Naive thymus-derived CD4-positive, alpha-beta T cell (primary cell): ENCODE results near the gene ELOA. TPM values are rescaled to one million over a fixed set of nuclear protein-coding genes. Genes with fewer than 3 reads are reported as not detected.
A peak's percentile ranks its signal among the peaks of the same experiment; 100 is the strongest.

Source experiments
- ATAC-seq: fragments of 150-1000 bp; cut with Tn5 transposase; 2 replicates; pipeline ENCODE4 v1.10.0; 2021; ENCODE audit warnings: mild to moderate bottlenecking, moderate library complexity
- CTCF ChIA-PET: fragments of 350-600 bp; sonication (Branson Sonifier 250); formaldehyde crosslinking; loops from one replicate; lab custom pipeline; 2021; ENCODE audit warnings: antibody characterized with exemption; lab: Charles Lee
- POLR2A ChIA-PET: fragments of 350-600 bp; sonication (Branson Sonifier 250); formaldehyde crosslinking; loops from one replicate; lab custom pipeline; 2021; ENCODE audit warnings: antibody characterized with exemption, inconsistent platforms; lab: Charles Lee
- DNase-seq, 9 donors: peaks; one replicate each; pipeline versions ENCODE4 v3.0.0 to v3.0.0-alpha.2; 2020 to 2022; ENCODE audit warnings: mixed read lengths in 1 of 9
- H3K27ac ChIP-seq: one replicate; pipeline ENCODE4 v1.7.0; 2013; ENCODE audit warnings: mild to moderate bottlenecking, low read depth, low read length, moderate library complexity
- H3K27me3 ChIP-seq, 2 donors: one replicate each; pipeline ENCODE4 v1.7.0; 2013; ENCODE audit warnings: low read length in 2 of 2, mild to moderate bottlenecking in 2 of 2, moderate library complexity in 2 of 2; ENCODE audit not compliant: control insufficient read depth in 2 of 2, insufficient read depth in 2 of 2
- H3K36me3 ChIP-seq, 3 experiments: 1 replicate in 2 of 3; 2 replicates in 1 of 3; pipeline ENCODE4 v1.7.0; 2013; ENCODE audit warnings: low read length in 3 of 3, mild to moderate bottlenecking in 3 of 3, moderate library complexity in 1 of 3; ENCODE audit not compliant: insufficient read depth in 3 of 3, control insufficient read depth in 2 of 3
- H3K4me1 ChIP-seq, 2 donors: one replicate each; pipeline ENCODE4 v1.7.0; 2013; ENCODE audit warnings: low read length in 2 of 2, mild to moderate bottlenecking in 2 of 2, moderate library complexity in 1 of 2; ENCODE audit not compliant: control insufficient read depth in 2 of 2, insufficient read depth in 2 of 2
- H3K4me3 ChIP-seq: 2 replicates; pipeline ENCODE4 v1.7.0; 2013; ENCODE audit warnings: mild to moderate bottlenecking, low read length
- H3K9me3 ChIP-seq, 3 experiments: 1 replicate in 2 of 3; 2 replicates in 1 of 3; pipeline ENCODE4 v1.7.0; 2013; ENCODE audit warnings: low read length in 3 of 3; ENCODE audit not compliant: control insufficient read depth in 2 of 3
- H3K27ac Mint-ChIP-seq, 9 donors: one replicate each; pipeline ENCODE4 v1.8.0; 2020 to 2022; ENCODE audit warnings: mixed read lengths in 9 of 9, mild to moderate bottlenecking in 8 of 9, moderate library complexity in 5 of 9, inconsistent platforms in 2 of 9
- H3K27me3 Mint-ChIP-seq, 5 donors: one replicate each; pipeline ENCODE4 v1.8.0; 2021 to 2022; ENCODE audit warnings: mixed read lengths in 5 of 5, mild to moderate bottlenecking in 1 of 5
- H3K36me3 Mint-ChIP-seq, 5 donors: one replicate each; pipeline ENCODE4 v1.8.0; 2020 to 2022; ENCODE audit warnings: mixed read lengths in 5 of 5, mild to moderate bottlenecking in 3 of 5, inconsistent platforms in 1 of 5
- H3K4me1 Mint-ChIP-seq, 7 donors: one replicate each; pipeline ENCODE4 v1.8.0; 2020 to 2022; ENCODE audit warnings: mixed read lengths in 7 of 7, mild to moderate bottlenecking in 3 of 7, inconsistent platforms in 1 of 7
- H3K4me3 Mint-ChIP-seq, 10 donors: one replicate each; pipeline ENCODE4 v1.8.0; 2020 to 2022; ENCODE audit warnings: mild to moderate bottlenecking in 10 of 10, mixed read lengths in 10 of 10, moderate library complexity in 6 of 10, inconsistent platforms in 2 of 10
- H3K9me3 Mint-ChIP-seq, 11 donors: one replicate each; pipeline ENCODE4 v1.8.0; 2020 to 2022; ENCODE audit warnings: mixed read lengths in 11 of 11, mild to moderate bottlenecking in 4 of 11, inconsistent platforms in 1 of 11, moderate library complexity in 1 of 11
- intact Hi-C, 2 donors: fragments of 100-400 bp; cut with micrococcal nuclease; formaldehyde crosslinking; loops; one replicate each; pipeline ENCODE4 v1.15.1; 2023
- polyA plus RNA-seq, 2 donors: library from polyadenylated mRNA; unstranded; fragments of 300-500 nt; fragmentation: Illumina TruSeq; gene quantifications; one replicate each; pipeline ENCODE4 v1.2.3, GENCODE V29; 2021
- total RNA-seq, 6 experiments: library from RNA in 5 of 6; stranded (reverse) in 5 of 6; gene quantifications; 1 replicate in 5 of 6; 2 replicates in 1 of 6; pipeline ENCODE4 v1.2.3 and lab custom pipeline; 2021 to 2026

The ELOA gene
- total and polyA plus RNA-seq, 7 experiments from 2014 or later = 20.3 to 36.1 (median 30.4) TPM

DNA sequence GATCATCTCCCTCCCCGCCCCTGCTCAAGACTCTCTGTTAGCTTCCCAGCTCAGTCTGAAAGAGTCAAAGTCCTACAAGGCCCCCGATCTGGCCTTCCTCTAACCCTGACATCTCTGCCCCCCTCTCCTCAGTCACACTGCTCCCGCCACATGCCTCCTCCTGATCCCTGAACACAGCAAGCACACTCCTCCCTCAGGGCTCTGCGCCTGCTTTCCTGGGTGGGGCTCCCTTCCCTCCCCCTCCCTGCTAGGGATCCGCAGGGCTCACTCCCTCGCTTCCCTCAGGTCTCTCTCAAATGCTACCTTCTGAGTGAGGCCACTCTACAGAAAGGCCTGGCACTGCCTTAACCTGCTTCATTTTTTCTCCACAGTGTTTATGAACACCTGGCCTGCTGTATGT, 63.0 kb downstream of the ELOA start:
- peaks cover 0 to 20% (median 0%) of the 10 kb centered on the region in 3 experiments for H3K36me3 ChIP-seq
- Mint-ChIP-seq H3K4me3 (no peak overlapping the region), H3K9me3 (no peaks in the 10 kb centered on the region), H3K27ac (peak overlapping the region in 2 of 9 donors; percentile 22 to 41), H3K27me3 (no peaks in the 10 kb centered on the region), H3K4me1 (peaks cover 15 to 28% (median 24%) of the 10 kb centered on the region in 7 donors), H3K36me3 (peaks cover 0 to 17% (median 1%) of the 10 kb centered on the region in 5 donors)
- no peaks in the 10 kb centered on the region for H3K9me3 ChIP-seq
- H3K4me1 ChIP-seq = peaks cover 4 to 15% of the 10 kb centered on the region in 2 donors
- DNase-seq = no peak
- intact Hi-C loops = no loop called here
- no peak overlapping the region for H3K4me3 ChIP-seq
- no peak overlapping the region for H3K27ac ChIP-seq
- H3K27me3 ChIP-seq = no peaks in the 10 kb centered on the region
- no peak for ATAC-seq
- CTCF ChIA-PET = interaction anchor here (1.6 kb wide), 1 partner anchor 110 kb away, joined by 9 read pairs; no protein-coding TSS in a partner anchor
- POLR2A ChIA-PET = no interaction called here

- Histone ChIP-seq H3K27me3 (no peaks in the 10 kb centered on the region), H3K27ac (no peak overlapping the region), H3K4me1 (peaks cover 0 to 10% of the 10 kb centered on the region in 2 donors), H3K4me3 (no peak overlapping the region), H3K36me3 (peaks cover 0 to 27% (median 0%) of the 10 kb centered on the region in 3 experiments), H3K9me3 (no peaks in the 10 kb centered on the region)
- intact Hi-C loops = no loop called here
- H3K4me1 Mint-ChIP-seq = peaks cover 15 to 29% (median 18%) of the 10 kb centered on the region in 7 donors
- H3K27ac Mint-ChIP-seq = peak overlapping the region in 3 of 9 donors; percentile 32 to 84 (median 70)
- H3K36me3 Mint-ChIP-seq = peaks cover 0 to 22% (median 2%) of the 10 kb centered on the region in 5 donors
- no peak overlapping the region for H3K4me3 Mint-ChIP-seq
- no peaks in the 10 kb centered on the region for H3K9me3 Mint-ChIP-seq
- CTCF ChIA-PET = interaction anchor here (0.9 to 1.6 kb wide), 3 partner anchors 10 to 109 kb away, joined by 3 to 9 read pairs (median 4); no protein-coding TSS in a partner anchor
- POLR2A ChIA-PET = no interaction called here
- no peaks in the 10 kb centered on the region for H3K27me3 Mint-ChIP-seq
- peak; percentile 56 for ATAC-seq
- no peak for DNase-seq
Observed at GRCh38 chr1:23807453-23807852, 64.2 kb downstream of the ELOA start.

DNA sequence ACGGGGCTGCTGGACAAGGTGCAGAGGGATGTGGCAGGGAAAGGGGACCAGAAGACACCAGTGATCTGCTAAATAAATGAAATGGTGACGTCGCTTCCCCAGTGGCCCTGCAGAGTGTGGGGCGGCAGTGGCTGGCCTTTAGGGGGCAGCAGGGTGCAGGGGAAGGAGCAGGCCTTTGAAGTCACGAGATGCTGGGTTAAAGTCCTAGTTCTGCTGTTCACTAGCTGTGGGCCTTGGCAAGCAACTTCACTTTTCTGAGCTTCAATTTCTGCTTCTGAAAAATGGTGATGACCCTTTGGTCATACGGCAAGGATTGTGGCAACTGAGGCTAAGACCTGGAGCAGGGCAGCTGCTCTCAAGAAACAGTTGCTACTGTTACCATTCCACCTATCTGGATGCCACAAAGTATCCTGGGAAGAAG, 66.5 kb downstream of the ELOA start:
- Mint-ChIP-seq H3K27me3 (no peaks in the 10 kb centered on the region), H3K27ac (peak overlapping the region in 4 of 9 donors; percentile 46 to 79 (median 64)), H3K36me3 (peaks cover 0 to 15% (median 4%) of the 10 kb centered on the region in 5 donors), H3K4me3 (no peak overlapping the region), H3K9me3 (no peaks in the 10 kb centered on the region), H3K4me1 (peaks cover 15 to 30% (median 17%) of the 10 kb centered on the region in 7 donors)
- ChIA-PET CTCF (interaction anchor here (0.6 to 3.7 kb wide), 13 partner anchors 9 to 582 kb away, joined by 3 to 32 read pairs (median 4); partner anchors contain the start of gene FUCA1), POLR2A (interaction anchor here (0.6 to 2.3 kb wide), 7 partner anchors 9 to 691 kb away, joined by 3 to 22 read pairs (median 5); partner anchors contain the start of genes GALE and HMGCL)
- intact Hi-C loops = loop anchor here (1.0 to 2.0 kb wide), 8 partner anchors 15 to 108 kb away; partner anchors contain the start of genes FUCA1 (in 2 of the 2) and HMGCL (in 2 of the 2)
- ATAC-seq (peak; percentile 94), DNase-seq (peak; percentile 71 to 84 (median 80))
- Histone ChIP-seq H3K4me3 (no peak overlapping the region), H3K36me3 (peaks cover 0 to 32% (median 5%) of the 10 kb centered on the region in 3 experiments), H3K4me1 (peaks cover 0 to 10% of the 10 kb centered on the region in 2 donors), H3K9me3 (no peaks in the 10 kb centered on the region), H3K27me3 (no peaks in the 10 kb centered on the region), H3K27ac (no peak overlapping the region)

- ATAC-seq (peak; percentile 82), DNase-seq (peak in 8 of 9 donors; percentile 29 to 54 (median 50))
- Mint-ChIP-seq H3K27me3 (no peaks in the 10 kb centered on the region), H3K4me3 (no peak overlapping the region), H3K36me3 (peaks cover 0 to 16% (median 2%) of the 10 kb centered on the region in 5 donors), H3K27ac (peak overlapping the region in 6 of 9 donors; percentile 9 to 82 (median 60)), H3K9me3 (no peaks in the 10 kb centered on the region), H3K4me1 (peaks cover 15 to 21% (median 17%) of the 10 kb centered on the region in 7 donors)
- Histone ChIP-seq H3K36me3 (peaks cover 0 to 36% (median 5%) of the 10 kb centered on the region in 3 experiments), H3K27ac (no peak overlapping the region), H3K9me3 (no peaks in the 10 kb centered on the region), H3K4me1 (peaks cover 0 to 10% of the 10 kb centered on the region in 2 donors), H3K27me3 (no peaks in the 10 kb centered on the region), H3K4me3 (no peak overlapping the region)
- POLR2A ChIA-PET = interaction anchor here (0.9 to 3.9 kb wide), 4 partner anchors 10 to 144 kb away, joined by 4 to 22 read pairs (median 12); partner anchors contain the start of genes GALE and HMGCL
- CTCF ChIA-PET = interaction anchor here (0.7 to 3.7 kb wide), 15 partner anchors 8 to 106 kb away, joined by 3 to 32 read pairs (median 4); partner anchors contain the start of genes CNR2, FUCA1, GALE and HMGCL
- intact Hi-C loops = loop anchor here in 1 of 2 donors (1.0 kb wide), 1 partner anchor 106 kb away; no protein-coding TSS in a partner anchor
Observed at GRCh38 chr1:23810818-23811540, 67.7 kb downstream of the ELOA start.

Other genes starting within 250 kb of the ELOA start
- 10 to 100 TPM in 1 of 5 experiments, 1 to 10 TPM in 1, under 1 TPM in 2, not detected in 1; 0.14 to 65.7 (median 2.5) TPM for gene E2F2, start 212.2 kb upstream of the ELOA start, total RNA-seq
- not detected for gene E2F2, start 212.2 kb upstream of the ELOA start, polyA plus RNA-seq
- 10 to 100 TPM; 14.8 to 89.4 (median 34.1) TPM for gene ID3, start 184.0 kb upstream of the ELOA start, total RNA-seq
- gene ID3, start 184.0 kb upstream of the ELOA start, polyA plus RNA-seq = 10 to 100 TPM; 13.0 to 28.3 TPM
- 1,000 to 10,000 TPM; 1,206 to 2,420 (median 2,172) TPM for gene RPL11, start 51.7 kb upstream of the ELOA start, total RNA-seq
- 1,000 to 10,000 TPM; 1,567 to 2,009 TPM for gene RPL11, start 51.7 kb upstream of the ELOA start, polyA plus RNA-seq
- 10 to 100 TPM; 57.6 to 81.9 (median 76.0) TPM for gene PITHD1, start 34.9 kb downstream of the ELOA start, total RNA-seq
- 10 to 100 TPM; 82.2 to 88.9 TPM for gene PITHD1, start 34.9 kb downstream of the ELOA start, polyA plus RNA-seq
- 10 to 100 TPM; 40.7 to 83.8 (median 48.2) TPM for gene LYPLA2, start 47.7 kb downstream of the ELOA start, total RNA-seq
- 100 to 1,000 TPM in 1 of 2 donors, 10 to 100 TPM in 1; 83.9 to 124 TPM for gene LYPLA2, start 47.7 kb downstream of the ELOA start, polyA plus RNA-seq
- gene GALE, start 57.3 kb downstream of the ELOA start, total RNA-seq = 10 to 100 TPM in 4 of 5 experiments, 1 to 10 TPM in 1; 8.1 to 21.4 (median 12.7) TPM
- gene GALE, start 57.3 kb downstream of the ELOA start, polyA plus RNA-seq = 10 to 100 TPM in 1 of 2 donors, 1 to 10 TPM in 1; 8.5 to 11.5 TPM
- 10 to 100 TPM; 16.2 to 38.9 (median 27.3) TPM for gene HMGCL, start 82.0 kb downstream of the ELOA start, total RNA-seq
- 10 to 100 TPM; 35.3 to 38.5 TPM for gene HMGCL, start 82.0 kb downstream of the ELOA start, polyA plus RNA-seq
- 10 to 100 TPM in 3 of 5 experiments, 1 to 10 TPM in 2; 4.9 to 62.7 (median 16.3) TPM for gene FUCA1, start 124.8 kb downstream of the ELOA start, total RNA-seq
- gene FUCA1, start 124.8 kb downstream of the ELOA start, polyA plus RNA-seq = 10 to 100 TPM; 11.5 to 18.2 TPM
- gene CNR2, start 169.9 kb downstream of the ELOA start, total RNA-seq = 1 to 10 TPM in 1 of 5 experiments, under 1 TPM in 4; 0.05 to 2.8 (median 0.24) TPM
- under 1 TPM in 1 of 2 donors, not detected in 1; 0.17 TPM for gene CNR2, start 169.9 kb downstream of the ELOA start, polyA plus RNA-seq
- 100 to 1,000 TPM; 139 to 180 (median 161) TPM for gene PNRC2, start 216.4 kb downstream of the ELOA start, total RNA-seq
- 100 to 1,000 TPM; 142 to 151 TPM for gene PNRC2, start 216.4 kb downstream of the ELOA start, polyA plus RNA-seq
- gene SRSF10, start 236.9 kb downstream of the ELOA start, total RNA-seq = 100 to 1,000 TPM; 170 to 252 (median 193) TPM
- gene SRSF10, start 236.9 kb downstream of the ELOA start, polyA plus RNA-seq = 100 to 1,000 TPM; 108 to 132 TPM